ENCODE data around the gene ADAP2. TPM values are rescaled to one million over a fixed set of nuclear protein-coding genes. Genes with fewer than 3 reads are reported as not detected.

The ADAP2 gene
- 0.36 to 2.3 TPM (median 1.9 TPM) in 3 replicates for total RNA-seq

DNA sequence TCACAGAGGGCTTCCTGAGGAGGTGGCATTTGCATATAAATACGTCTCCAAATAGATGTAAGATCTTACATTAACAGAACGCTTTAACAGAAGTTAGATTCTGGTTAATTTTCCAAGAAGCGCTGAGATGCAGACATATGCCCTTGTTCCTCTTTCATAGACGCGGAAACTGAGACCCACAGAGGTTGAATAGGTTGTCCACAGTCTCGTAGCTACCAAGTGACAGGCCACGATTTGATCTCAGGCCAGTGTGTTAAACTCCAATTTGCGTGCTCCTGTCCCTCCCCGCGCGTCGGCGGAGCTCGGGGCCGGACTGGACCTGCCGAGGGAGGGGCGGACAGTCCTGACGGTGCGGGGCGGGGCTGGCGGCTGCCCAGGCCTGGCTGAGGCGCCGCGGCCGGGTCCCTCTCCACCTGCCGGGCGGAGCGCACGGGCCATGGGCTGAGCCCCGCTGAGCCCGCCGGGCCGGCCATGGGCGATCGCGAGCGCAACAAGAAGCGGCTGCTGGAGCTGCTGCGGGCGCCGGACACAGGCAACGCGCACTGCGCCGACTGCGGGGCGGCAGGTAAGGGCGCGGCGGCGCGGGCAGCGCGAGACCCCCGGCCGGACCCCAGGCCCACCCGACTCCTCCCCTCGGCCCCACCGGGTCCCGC is at the start of gene ADAP2:
TSS of gene ADAP2 (plus strand) at position 402 of the 653 bp plus-strand sequence. CDS start at position 472, 70 bp downstream.
- TF ChIP-seq, protein P1, sequence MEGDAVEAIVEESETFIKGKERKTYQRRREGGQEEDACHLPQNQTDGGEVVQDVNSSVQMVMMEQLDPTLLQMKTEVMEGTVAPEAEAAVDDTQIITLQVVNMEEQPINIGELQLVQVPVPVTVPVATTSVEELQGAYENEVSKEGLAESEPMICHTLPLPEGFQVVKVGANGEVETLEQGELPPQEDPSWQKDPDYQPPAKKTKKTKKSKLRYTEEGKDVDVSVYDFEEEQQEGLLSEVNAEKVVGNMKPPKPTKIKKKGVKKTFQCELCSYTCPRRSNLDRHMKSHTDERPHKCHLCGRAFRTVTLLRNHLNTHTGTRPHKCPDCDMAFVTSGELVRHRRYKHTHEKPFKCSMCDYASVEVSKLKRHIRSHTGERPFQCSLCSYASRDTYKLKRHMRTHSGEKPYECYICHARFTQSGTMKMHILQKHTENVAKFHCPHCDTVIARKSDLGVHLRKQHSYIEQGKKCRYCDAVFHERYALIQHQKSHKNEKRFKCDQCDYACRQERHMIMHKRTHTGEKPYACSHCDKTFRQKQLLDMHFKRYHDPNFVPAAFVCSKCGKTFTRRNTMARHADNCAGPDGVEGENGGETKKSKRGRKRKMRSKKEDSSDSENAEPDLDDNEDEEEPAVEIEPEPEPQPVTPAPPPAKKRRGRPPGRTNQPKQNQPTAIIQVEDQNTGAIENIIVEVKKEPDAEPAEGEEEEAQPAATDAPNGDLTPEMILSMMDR (IDR thresholded peaks at IDR 0.05; ENCODE audit: unreplicated experiment) = no peak
- H3K9me3 Mint-ChIP-seq = no peaks in the 10 kb centered on the region
- peak; percentile 27 to 45 for DNase-seq (ENCODE audit: low spot score in 2 of 2, unreplicated experiment in 2 of 2)
- H3K4me1 Mint-ChIP-seq = peaks cover 5% of the 10 kb centered on the region
- H3K36me3 Mint-ChIP-seq = no peaks in the 10 kb centered on the region
- peaks cover 78% of the 10 kb centered on the region for H3K27me3 Mint-ChIP-seq (ENCODE audit: low read depth)
- no peak within 1 kb of the TSS for H3K27ac Mint-ChIP-seq
- peak within 1 kb of the TSS; percentile 69 for H3K4me3 Mint-ChIP-seq

DNA sequence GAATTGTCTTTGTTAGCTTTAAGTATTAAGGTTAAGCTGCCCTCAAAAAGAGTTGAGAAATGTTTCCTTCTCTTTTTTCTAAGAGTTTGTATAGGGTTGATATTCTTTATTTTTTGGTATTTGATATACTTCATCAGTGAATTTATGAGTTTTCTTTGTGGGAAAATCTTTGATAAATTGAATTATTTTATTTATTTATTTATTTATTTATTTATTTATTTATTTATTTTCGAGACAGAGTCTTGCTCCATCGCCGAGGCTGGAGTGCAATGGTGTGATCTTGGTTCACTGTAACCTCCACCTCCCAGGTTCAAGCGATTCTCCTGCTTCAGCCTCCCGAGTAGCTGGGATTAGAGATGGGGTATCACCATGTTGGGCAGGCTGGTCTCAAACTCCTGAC is 35.6 kb upstream of the ADAP2 start:
- no peaks in the 10 kb centered on the region for H3K27me3 Mint-ChIP-seq (ENCODE audit: low read depth)
- H3K27ac Mint-ChIP-seq = no peak overlapping the region
- no peak for DNase-seq (ENCODE audit: low spot score in 2 of 2, unreplicated experiment in 2 of 2)
- no peaks in the 10 kb centered on the region for H3K9me3 Mint-ChIP-seq
- TF ChIP-seq, protein P1 (IDR thresholded peaks at IDR 0.05; ENCODE audit: unreplicated experiment) = no peak
- no peaks in the 10 kb centered on the region for H3K36me3 Mint-ChIP-seq
- no peak overlapping the region for H3K4me3 Mint-ChIP-seq
- no peaks in the 10 kb centered on the region for H3K4me1 Mint-ChIP-seq

GRCh38 chr17:30894236-30894635 is 27.5 kb upstream of the ADAP2 start:
- H3K27me3 Mint-ChIP-seq (ENCODE audit: low read depth) = no peaks in the 10 kb centered on the region
- peaks cover 12% of the 10 kb centered on the region for H3K36me3 Mint-ChIP-seq
- TF ChIP-seq, protein P1 (IDR thresholded peaks at IDR 0.05; ENCODE audit: unreplicated experiment) = no peak
- no peak for DNase-seq (ENCODE audit: low spot score in 2 of 2, unreplicated experiment in 2 of 2)
- H3K4me3 Mint-ChIP-seq = no peak overlapping the region
- H3K4me1 Mint-ChIP-seq = no peaks in the 10 kb centered on the region
- no peak overlapping the region for H3K27ac Mint-ChIP-seq
- H3K9me3 Mint-ChIP-seq = no peaks in the 10 kb centered on the region

DNA sequence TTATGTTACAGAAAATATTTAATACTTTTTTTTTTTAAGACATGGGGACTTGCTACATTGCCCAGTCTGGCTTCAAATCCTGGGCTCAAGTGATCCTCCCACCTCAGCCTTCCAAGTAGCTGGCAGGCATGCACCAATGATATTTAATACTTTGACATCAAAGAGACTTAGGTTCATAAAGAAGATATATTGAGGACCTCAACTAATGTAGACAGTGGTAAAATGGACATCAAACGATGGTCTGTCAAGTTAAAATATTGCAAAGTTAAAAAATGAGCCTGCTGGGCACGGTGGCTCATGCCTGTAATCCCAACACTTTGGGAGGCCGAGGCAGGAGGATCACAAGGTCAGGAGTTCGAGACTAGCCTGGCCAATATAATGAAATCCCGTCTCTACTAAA is 24.4 kb upstream of the ADAP2 start:
- H3K27me3 Mint-ChIP-seq (ENCODE audit: low read depth) = no peaks in the 10 kb centered on the region
- peaks cover 15% of the 10 kb centered on the region for H3K36me3 Mint-ChIP-seq
- no peaks in the 10 kb centered on the region for H3K4me1 Mint-ChIP-seq
- DNase-seq (ENCODE audit: low spot score in 2 of 2, unreplicated experiment in 2 of 2) = no peak
- no peaks in the 10 kb centered on the region for H3K9me3 Mint-ChIP-seq
- H3K4me3 Mint-ChIP-seq = no peak overlapping the region
- no peak overlapping the region for H3K27ac Mint-ChIP-seq
- TF ChIP-seq, protein P1 (IDR thresholded peaks at IDR 0.05; ENCODE audit: unreplicated experiment) = no peak

DNA sequence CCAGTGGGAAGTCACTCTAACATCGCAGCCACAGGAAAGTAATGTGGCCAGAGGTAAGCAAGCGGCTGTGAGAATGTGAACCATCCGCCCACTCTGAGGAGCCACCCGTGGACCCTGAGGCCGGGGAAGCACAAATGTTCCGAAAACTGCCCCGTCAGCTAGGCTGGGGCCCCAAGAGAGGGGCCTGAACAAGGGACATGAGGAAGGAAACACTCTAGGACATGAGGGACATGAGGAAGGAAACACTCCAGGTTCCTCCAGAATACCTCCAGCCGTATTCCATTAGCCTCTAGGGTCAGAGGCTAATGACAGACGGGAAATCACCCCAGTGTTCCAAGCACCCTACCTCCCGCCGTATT is 16.0 kb upstream of the ADAP2 start:
- TF ChIP-seq, protein P1 (IDR thresholded peaks at IDR 0.05; ENCODE audit: unreplicated experiment) = no peak
- Mint-ChIP-seq H3K36me3 (peaks cover 9% of the 10 kb centered on the region), H3K4me3 (peak overlapping the region; percentile 93), H3K9me3 (no peaks in the 10 kb centered on the region), H3K27me3 (ENCODE audit: low read depth) (no peaks in the 10 kb centered on the region), H3K27ac (peak overlapping the region; percentile 98), H3K4me1 (peaks cover 11% of the 10 kb centered on the region)
- DNase-seq (ENCODE audit: low spot score in 2 of 2, unreplicated experiment in 2 of 2) = no peak

All from mesothelial cell of epicardium (in vitro differentiated cells).